ENCODE measurements around the gene PCDH17.

DNA sequence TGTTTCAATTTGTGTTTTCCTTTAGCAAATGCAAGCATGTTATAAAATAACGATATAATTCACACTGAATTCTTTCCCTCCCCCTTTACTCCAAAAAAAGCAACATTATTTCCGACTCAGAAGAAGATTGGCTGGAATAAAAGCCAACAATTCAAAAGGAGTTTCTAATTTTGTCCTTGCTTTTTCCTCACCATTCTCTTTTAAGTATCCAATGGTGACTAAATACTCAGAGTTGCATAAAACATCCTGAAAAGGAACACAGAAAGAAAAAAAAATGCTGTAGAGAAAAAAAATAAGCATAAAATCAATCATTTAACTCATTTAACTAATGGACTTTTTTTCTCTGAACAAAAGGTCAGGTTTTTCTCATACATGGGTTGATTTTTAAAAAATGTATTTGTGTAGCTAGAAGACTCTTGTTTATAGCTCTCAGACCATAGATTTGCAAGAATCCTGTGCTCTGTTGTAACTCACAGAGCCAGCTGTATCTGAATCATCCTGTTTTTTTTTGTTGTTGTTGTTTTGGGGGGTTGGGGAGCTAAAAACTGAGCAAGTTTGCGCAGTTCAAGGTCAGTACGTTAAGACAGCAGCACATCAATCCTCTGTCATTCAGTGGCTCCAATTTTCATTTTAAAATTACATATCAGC, 108.1 kb downstream of the PCDH17 start:
- no peak for TF ChIP-seq POLR2AphosphoS5 (IDR thresholded peaks at IDR 0.05; ENCODE audit: low read depth, low read length)
- TF ChIP-seq, protein P1, sequence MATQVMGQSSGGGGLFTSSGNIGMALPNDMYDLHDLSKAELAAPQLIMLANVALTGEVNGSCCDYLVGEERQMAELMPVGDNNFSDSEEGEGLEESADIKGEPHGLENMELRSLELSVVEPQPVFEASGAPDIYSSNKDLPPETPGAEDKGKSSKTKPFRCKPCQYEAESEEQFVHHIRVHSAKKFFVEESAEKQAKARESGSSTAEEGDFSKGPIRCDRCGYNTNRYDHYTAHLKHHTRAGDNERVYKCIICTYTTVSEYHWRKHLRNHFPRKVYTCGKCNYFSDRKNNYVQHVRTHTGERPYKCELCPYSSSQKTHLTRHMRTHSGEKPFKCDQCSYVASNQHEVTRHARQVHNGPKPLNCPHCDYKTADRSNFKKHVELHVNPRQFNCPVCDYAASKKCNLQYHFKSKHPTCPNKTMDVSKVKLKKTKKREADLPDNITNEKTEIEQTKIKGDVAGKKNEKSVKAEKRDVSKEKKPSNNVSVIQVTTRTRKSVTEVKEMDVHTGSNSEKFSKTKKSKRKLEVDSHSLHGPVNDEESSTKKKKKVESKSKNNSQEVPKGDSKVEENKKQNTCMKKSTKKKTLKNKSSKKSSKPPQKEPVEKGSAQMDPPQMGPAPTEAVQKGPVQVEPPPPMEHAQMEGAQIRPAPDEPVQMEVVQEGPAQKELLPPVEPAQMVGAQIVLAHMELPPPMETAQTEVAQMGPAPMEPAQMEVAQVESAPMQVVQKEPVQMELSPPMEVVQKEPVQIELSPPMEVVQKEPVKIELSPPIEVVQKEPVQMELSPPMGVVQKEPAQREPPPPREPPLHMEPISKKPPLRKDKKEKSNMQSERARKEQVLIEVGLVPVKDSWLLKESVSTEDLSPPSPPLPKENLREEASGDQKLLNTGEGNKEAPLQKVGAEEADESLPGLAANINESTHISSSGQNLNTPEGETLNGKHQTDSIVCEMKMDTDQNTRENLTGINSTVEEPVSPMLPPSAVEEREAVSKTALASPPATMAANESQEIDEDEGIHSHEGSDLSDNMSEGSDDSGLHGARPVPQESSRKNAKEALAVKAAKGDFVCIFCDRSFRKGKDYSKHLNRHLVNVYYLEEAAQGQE (IDR thresholded peaks at IDR 0.05; ENCODE audit: insufficient read depth in 1 of 2, low read depth in 2 of 2, low read length in 2 of 2): no peak

Data from PFSK-1 (cell line).